GM12864 (cell line): ENCODE results near the gene TBX19.

Experiments
- DNase-seq: peaks from one replicate; pipeline ENCODE4 v3.0.0-alpha.2; 2011; ENCODE audit warnings: low read depth
- H3K4me3 ChIP-seq: 2 replicates; pipeline ENCODE4 v1.5.1; 2011; ENCODE audit warnings: mild to moderate bottlenecking, low read depth, low read length, control low read depth
- CTCF ChIP-seq: IDR thresholded peaks from 2 replicates; pipeline ENCODE4 v1.5.1; 2011; ENCODE audit warnings: low read depth, mild to moderate bottlenecking, moderate library complexity, low read length, control low read depth, inconsistent platforms; ENCODE audit errors: missing control alignments

Gene TBX19

GRCh38 chr1:168330285-168330684, 49.6 kb downstream of the TBX19 start:
- TF ChIP-seq CTCF, result no peak
- H3K4me3 ChIP-seq, result no peak overlapping the region
- no peak for DNase-seq

GRCh38 chr1:168331569-168331968, 50.9 kb downstream of the TBX19 start:
- no peak overlapping the region for H3K4me3 ChIP-seq
- no peak for DNase-seq
- no peak for TF ChIP-seq CTCF

- H3K4me3 ChIP-seq, result no peak overlapping the region
- TF ChIP-seq CTCF, result no peak
- DNase-seq, result no peak
Observed at GRCh38 chr1:168333562-168334276, 53.0 kb downstream of the TBX19 start.

GRCh38 chr1:168335500-168335899, 54.8 kb downstream of the TBX19 start:
- no peak overlapping the region for H3K4me3 ChIP-seq
- TF ChIP-seq CTCF, result no peak
- DNase-seq, result no peak

- H3K4me3 ChIP-seq, result no peak overlapping the region
- no peak for TF ChIP-seq CTCF
- DNase-seq, result no peak
Observed at GRCh38 chr1:168338589-168339503, 58.2 kb downstream of the TBX19 start.

- DNase-seq, result no peak
- H3K4me3 ChIP-seq, result no peak overlapping the region
- no peak for TF ChIP-seq CTCF
Observed at GRCh38 chr1:168340781-168341482, 60.3 kb downstream of the TBX19 start.
